ENCODE measurements around the gene PI4KA. TPM values are rescaled to one million over a fixed set of nuclear protein-coding genes. Genes with fewer than 3 reads are reported as not detected.
"Not testable (repeated sequence)": the region's sequence is repeated elsewhere in the genome, so short reads cannot be mapped to it uniquely, and the experiment has no call there.

Gene PI4KA
- total RNA-seq, result 10 to 100 TPM; 68.3 to 97.6 TPM

DNA sequence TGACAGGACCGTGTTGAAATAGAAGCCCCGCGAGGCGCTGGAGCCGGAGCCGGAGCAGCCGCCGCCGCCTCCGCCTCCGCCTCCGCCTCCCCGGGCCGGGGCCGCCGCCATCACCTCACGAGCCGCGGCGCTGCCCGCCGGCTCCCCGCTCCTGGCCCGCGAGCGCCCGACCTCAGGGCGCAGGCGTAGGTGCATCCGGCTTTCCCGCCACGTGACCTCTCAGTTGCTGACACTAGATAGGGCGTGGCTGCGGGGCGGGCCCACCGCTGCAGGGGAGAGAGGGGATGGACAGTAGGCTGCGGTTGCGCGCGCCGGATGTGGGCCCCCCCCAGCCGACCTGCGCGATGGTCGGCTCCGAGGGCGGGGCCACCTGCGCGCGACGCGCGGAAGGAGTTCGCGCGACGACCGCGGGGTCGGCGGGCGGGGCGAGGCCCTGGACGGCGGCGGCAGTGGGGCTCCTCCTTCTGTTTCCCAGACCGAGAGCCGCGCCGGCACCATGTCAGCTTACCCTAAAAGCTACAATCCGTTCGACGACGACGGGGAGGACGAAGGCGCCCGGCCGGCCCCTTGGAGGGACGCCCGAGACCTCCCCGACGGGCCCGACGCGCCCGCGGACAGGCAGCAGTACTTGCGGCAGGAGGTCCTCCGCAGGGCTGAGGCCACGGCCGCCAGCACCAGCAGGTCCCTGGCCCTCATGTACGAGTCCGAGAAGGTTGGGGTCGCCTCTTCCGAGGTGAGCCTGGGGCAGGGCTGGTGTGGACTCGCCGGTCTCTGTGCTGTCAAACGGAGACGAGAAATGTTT, at the start of gene PI4KA, which contains the start of gene SNAP29:
Gene PI4KA, minus strand, starts transcription at position 197 of the 802 bp plus-strand sequence. Its CDS starts 86 bp downstream, at position 111.
Gene SNAP29, plus strand, starts transcription at position 393 of the 802 bp plus-strand sequence. Its CDS starts 104 bp downstream, at position 497.
- peak; percentile 96 to 97 for ATAC-seq
- Mint-ChIP-seq H3K9me3 (no peaks in the 10 kb centered on the region), H3K27ac (peak within 1 kb of the TSS; percentile 92 to 93), H3K36me3 (peaks cover 12 to 19% of the 10 kb centered on the region in 2 donors)
- peak; percentile 98 to 99 for DNase-seq (ENCODE audit: low spot score in 2 of 2)

DNA sequence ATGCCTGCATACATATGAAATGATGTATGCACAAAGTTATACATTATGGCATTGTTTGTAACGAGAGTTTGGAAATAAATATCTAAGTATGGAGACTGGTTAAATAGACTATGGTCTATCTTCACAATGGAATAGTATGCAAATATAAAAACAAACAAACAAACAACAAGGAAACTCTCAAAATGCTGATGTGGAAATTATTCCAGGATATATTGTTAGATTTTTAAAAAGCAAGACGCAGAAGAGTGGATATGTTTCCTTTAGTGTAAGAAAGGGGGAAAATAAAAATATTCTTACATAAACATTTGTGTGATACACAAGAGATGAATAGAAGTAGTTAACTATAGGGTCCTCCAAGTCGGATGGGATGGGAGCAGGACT, 47.8 kb upstream of the PI4KA start:
- Mint-ChIP-seq H3K36me3 (no peaks in the 10 kb centered on the region), H3K9me3 (no peaks in the 10 kb centered on the region), H3K27ac (no peak overlapping the region)
- DNase-seq (ENCODE audit: low spot score in 2 of 2) (no peak), ATAC-seq (no peak)

- Mint-ChIP-seq H3K27ac (no peak overlapping the region), H3K9me3 (no peaks in the 10 kb centered on the region), H3K36me3 (no peaks in the 10 kb centered on the region)
- ATAC-seq (no peak), DNase-seq (ENCODE audit: low spot score in 2 of 2) (no peak)
These were observed 47.1 kb upstream of the PI4KA start for GRCh38 chr22:20905415-20906386.

GRCh38 chr22:20904980-20905355, 46.4 kb upstream of the PI4KA start:
- no peak for DNase-seq (ENCODE audit: low spot score in 2 of 2)
- Mint-ChIP-seq H3K27ac (no peak overlapping the region), H3K36me3 (no peaks in the 10 kb centered on the region), H3K9me3 (no peaks in the 10 kb centered on the region)
- ATAC-seq, result no peak

- H3K36me3 Mint-ChIP-seq, result no peaks in the 10 kb centered on the region
- H3K27ac Mint-ChIP-seq, result no peak overlapping the region
- DNase-seq (ENCODE audit: low spot score in 2 of 2) (no peak), ATAC-seq (no peak)
- H3K9me3 Mint-ChIP-seq, result no peaks in the 10 kb centered on the region
These were observed 45.7 kb upstream of the PI4KA start for GRCh38 chr22:20904008-20904979.

GRCh38 chr22:20903093-20903492, 44.5 kb upstream of the PI4KA start:
- H3K9me3 Mint-ChIP-seq, result no peaks in the 10 kb centered on the region
- no peaks in the 10 kb centered on the region for H3K36me3 Mint-ChIP-seq

GRCh38 chr22:20901093-20902033, 42.8 kb upstream of the PI4KA start:
- not testable (repeated sequence) for H3K27ac Mint-ChIP-seq

More at GRCh38 chr22:20903093-20903492, 44.5 kb upstream of the PI4KA start:
- ATAC-seq (no peak), DNase-seq (ENCODE audit: low spot score in 2 of 2) (no peak)
- no peak overlapping the region for H3K27ac Mint-ChIP-seq

DNA sequence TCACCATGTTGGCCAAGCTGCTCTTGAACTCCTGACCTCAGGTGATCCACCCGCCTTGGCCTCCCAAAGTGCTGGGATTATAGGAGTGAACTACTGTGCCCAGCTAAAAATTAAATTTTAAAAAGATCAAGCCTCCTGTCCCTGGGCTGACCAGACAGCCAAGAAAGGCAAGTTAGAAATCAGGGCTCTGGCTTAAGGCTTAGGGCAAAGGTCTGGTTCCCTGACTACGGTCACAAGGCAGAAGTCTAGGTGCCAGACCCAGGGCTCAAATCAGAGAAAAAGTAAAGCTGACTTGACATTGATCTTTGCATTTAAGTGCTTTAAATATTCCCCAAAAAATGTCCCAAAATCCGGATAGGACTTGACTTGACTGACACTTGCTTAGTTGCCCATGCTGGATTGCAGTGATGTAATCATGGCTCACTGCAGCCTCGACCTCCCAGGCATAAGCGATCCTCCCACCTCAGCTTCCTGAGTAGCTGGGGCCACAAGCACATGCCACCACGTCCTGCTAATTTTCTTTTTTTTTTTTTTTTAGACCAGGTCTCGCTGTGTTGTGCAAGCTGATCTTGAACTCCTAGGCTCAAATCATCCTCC, 41.3 kb upstream of the PI4KA start:
- H3K36me3 Mint-ChIP-seq, result no peaks in the 10 kb centered on the region
- no peak overlapping the region for H3K27ac Mint-ChIP-seq
- DNase-seq (ENCODE audit: low spot score in 2 of 2) (no peak), ATAC-seq (no peak)
- no peaks in the 10 kb centered on the region for H3K9me3 Mint-ChIP-seq

More at GRCh38 chr22:20901093-20902033, 42.8 kb upstream of the PI4KA start:
- not testable (repeated sequence) for H3K36me3 Mint-ChIP-seq; H3K9me3 Mint-ChIP-seq; DNase-seq (ENCODE audit: low spot score in 2 of 2); ATAC-seq

DNA sequence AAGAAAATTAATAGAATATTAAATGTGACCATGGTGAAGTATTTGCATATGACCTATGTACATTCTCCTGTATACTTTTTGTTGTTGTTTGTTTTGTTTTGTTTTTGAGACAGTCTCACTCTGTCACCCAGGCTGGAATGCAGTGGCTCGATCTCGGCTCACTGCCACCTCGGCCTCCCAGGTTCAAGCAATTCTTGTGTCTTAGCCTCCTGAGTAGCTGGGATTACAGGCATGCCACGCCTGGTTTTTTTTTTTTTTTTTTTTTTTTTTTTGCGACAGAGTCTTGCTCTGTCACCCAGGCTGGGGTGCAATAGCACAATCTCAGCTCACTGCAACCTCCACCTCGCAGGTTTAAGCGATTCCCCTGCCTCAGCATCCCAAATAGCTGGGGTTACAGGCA, 39.1 kb upstream of the PI4KA start:
- H3K27ac Mint-ChIP-seq; DNase-seq (ENCODE audit: low spot score in 2 of 2); H3K36me3 Mint-ChIP-seq; ATAC-seq; H3K9me3 Mint-ChIP-seq: not testable (repeated sequence)

DNA sequence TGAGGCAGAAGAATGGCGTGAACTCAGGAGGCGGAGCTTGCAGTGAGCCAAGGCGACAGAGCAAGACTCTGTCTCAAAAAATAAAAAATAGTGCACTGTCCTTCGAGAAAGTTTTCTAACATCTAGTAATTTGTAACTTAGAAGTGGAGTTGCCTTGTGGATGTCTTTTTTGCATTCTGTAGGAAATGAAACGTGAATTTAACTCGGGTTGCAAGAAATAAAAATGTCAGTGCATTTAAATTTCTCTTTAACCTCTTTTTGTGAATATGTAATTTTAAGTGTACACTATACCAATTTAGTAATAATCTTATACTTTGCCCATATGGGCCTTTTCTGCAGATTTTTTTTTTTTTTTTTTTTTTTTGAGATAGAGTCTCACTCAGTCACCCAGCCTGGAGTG, 32.4 kb upstream of the PI4KA start:
- peaks cover 0 to 5% of the 10 kb centered on the region in 2 donors for H3K36me3 Mint-ChIP-seq
- ATAC-seq, result no peak
- no peaks in the 10 kb centered on the region for H3K9me3 Mint-ChIP-seq
- DNase-seq (ENCODE audit: low spot score in 2 of 2), result no peak
- H3K27ac Mint-ChIP-seq, result no peak overlapping the region

DNA sequence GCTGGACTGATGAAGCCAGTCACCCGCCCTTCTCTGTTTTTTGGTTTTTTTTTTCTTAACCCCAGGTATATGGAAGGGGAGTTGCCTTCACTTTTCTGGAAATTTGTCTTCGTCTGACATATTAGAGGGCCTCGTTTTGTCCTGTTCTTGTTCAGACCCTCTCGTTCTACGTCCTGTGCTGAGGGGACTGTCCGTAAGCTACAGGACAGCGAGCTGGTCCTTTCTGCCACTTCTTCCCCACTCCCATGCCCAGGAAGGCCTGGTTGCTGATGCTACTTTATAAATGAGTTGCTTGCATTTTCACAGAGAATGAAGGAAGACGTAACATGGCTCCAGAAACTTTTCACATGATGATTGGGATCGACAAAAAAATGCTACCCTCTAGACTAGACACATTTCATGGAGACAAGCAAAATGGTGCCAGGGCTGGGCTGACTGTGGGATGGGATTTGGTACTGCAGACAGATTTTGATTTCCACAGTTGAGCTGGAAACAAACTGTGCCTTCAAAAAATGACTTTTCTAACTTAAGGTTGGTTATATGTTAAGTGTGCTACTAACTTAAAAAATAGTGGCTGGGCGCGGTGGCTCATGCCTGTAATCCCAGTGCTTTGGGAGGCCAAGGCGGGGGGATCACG, 31.4 kb upstream of the PI4KA start:
- Mint-ChIP-seq H3K36me3 (peaks cover 0 to 5% of the 10 kb centered on the region in 2 donors), H3K27ac (no peak overlapping the region), H3K9me3 (no peaks in the 10 kb centered on the region)
- ATAC-seq (no peak), DNase-seq (ENCODE audit: low spot score in 2 of 2) (no peak)

- no peaks in the 10 kb centered on the region for H3K9me3 Mint-ChIP-seq
- H3K27ac Mint-ChIP-seq, result no peak overlapping the region
- DNase-seq (ENCODE audit: low spot score in 2 of 2) (no peak), ATAC-seq (no peak)
- peaks cover 0 to 5% of the 10 kb centered on the region in 2 donors for H3K36me3 Mint-ChIP-seq
These were observed 30.6 kb upstream of the PI4KA start for GRCh38 chr22:20889025-20889704.

GRCh38 chr22:20887375-20887774, 28.8 kb upstream of the PI4KA start:
- ATAC-seq, result no peak
- no peaks in the 10 kb centered on the region for H3K9me3 Mint-ChIP-seq

More at GRCh38 chr22:20887375-20887774, 28.8 kb upstream of the PI4KA start:
- Mint-ChIP-seq H3K27ac (peak overlapping the region in 1 of 2 donors; percentile 1), H3K36me3 (peaks cover 0 to 5% of the 10 kb centered on the region in 2 donors)
- no peak for DNase-seq (ENCODE audit: low spot score in 2 of 2)

All from activated naive CD4-positive, alpha-beta T cell treated with anti-CD3 and anti-CD28 coated beads, Interleukin-2, amount 50 U/mL, for 72 hours (primary cell).